HepG2 (cell line): ENCODE results near the gene ATXN7L3. TPM values are rescaled to one million over a fixed set of nuclear protein-coding genes. Genes with fewer than 3 reads are reported as not detected.

Experiments used
- AHR ChIP-seq: IDR thresholded peaks from 2 replicates; pipeline ENCODE4 v1.6.1; 2018; ENCODE audit warnings: missing genetic modification reagents, missing compliant biosample characterization
- BCL6 ChIP-seq: IDR thresholded peaks from 2 replicates; pipeline ENCODE4 v1.6.1; 2016; ENCODE audit warnings: missing genetic modification reagents, missing compliant biosample characterization
- CREM ChIP-seq, 2 experiments: sonication (generic) in 1 of 2; formaldehyde crosslinking in 1 of 2; IDR thresholded peaks; 2 replicates each; pipeline versions ENCODE4 v1.4.0 to v1.6.1; 2016 to 2020; ENCODE audit warnings: antibody characterized with exemption in 1 of 2, mild to moderate bottlenecking in 1 of 2, missing genetic modification reagents in 1 of 2
- ELF1 ChIP-seq: sonication (generic); formaldehyde crosslinking; IDR thresholded peaks from 2 replicates; pipeline ENCODE4 v1.4.0; 2020; ENCODE audit warnings: missing genetic modification reagents
- GABPB1 ChIP-seq: IDR thresholded peaks from 2 replicates; pipeline ENCODE4 v1.6.1; 2016; ENCODE audit warnings: mild to moderate bottlenecking, missing genetic modification reagents, moderate library complexity, missing compliant biosample characterization
- HCFC1 ChIP-seq: fragments of 150-350 bp; IDR thresholded peaks from 2 replicates; pipeline ENCODE4 v1.6.1; 2014; ENCODE audit warnings: low read depth, low read length
- HMG20A ChIP-seq: IDR thresholded peaks from 2 replicates; pipeline ENCODE4 v1.6.1; 2016; ENCODE audit warnings: borderline replicate concordance
- HNRNPLL ChIP-seq: fragments of 200-400 bp; formaldehyde crosslinking; IDR thresholded peaks from 2 replicates; pipeline ENCODE4 v1.6.1; 2017; ENCODE audit warnings: mild to moderate bottlenecking, low read depth, low read length; ENCODE audit not compliant: poor library complexity, severe bottlenecking
- IKZF4 ChIP-seq: sonication (generic); formaldehyde crosslinking; IDR thresholded peaks from 2 replicates; pipeline ENCODE4 v1.5.1; 2020; ENCODE audit warnings: borderline replicate concordance, mild to moderate bottlenecking, low read depth, missing genetic modification reagents; ENCODE audit errors: not compliant biosample characterization
- JUND ChIP-seq: sonication (generic); formaldehyde crosslinking; IDR thresholded peaks from 2 replicates; pipeline ENCODE4 v1.8.0; 2022; ENCODE audit warnings: mild to moderate bottlenecking, missing genetic modification reagents
- PPARG ChIP-seq: conservative IDR thresholded peaks from 2 replicates; pipeline ENCODE4 v1.6.1; 2016; ENCODE audit warnings: missing biosample characterization, missing genetic modification reagents
- SP4 ChIP-seq: sonication (generic); formaldehyde crosslinking; IDR thresholded peaks from 2 replicates; pipeline ENCODE4 v1.8.1; 2023; ENCODE audit warnings: mild to moderate bottlenecking, missing genetic modification reagents
- ZNF263 ChIP-seq: sonication (generic); formaldehyde crosslinking; IDR thresholded peaks from 2 replicates; pipeline ENCODE4 v1.4.0; 2020; ENCODE audit warnings: missing genetic modification reagents
- ZNF264 ChIP-seq: sonication (generic); formaldehyde crosslinking; IDR thresholded peaks from 2 replicates; pipeline ENCODE4 v1.4.0; 2020; ENCODE audit warnings: missing genetic modification reagents
- ZNF432 ChIP-seq: sonication (generic); formaldehyde crosslinking; IDR thresholded peaks from 2 replicates; pipeline ENCODE4 v1.5.0; 2020; ENCODE audit warnings: missing genetic modification reagents, mild to moderate bottlenecking, borderline replicate concordance
- ZNF629 ChIP-seq: sonication (generic); formaldehyde crosslinking; conservative IDR thresholded peaks from 2 replicates; pipeline ENCODE4 v1.5.0; 2020; ENCODE audit warnings: missing genetic modification reagents
- polyA plus RNA-seq, 8 experiments: library from polyadenylated mRNA; depleted of rRNA in 3 of 8; stranded (reverse) in 7 of 8; unstranded in 1 of 8; fragments of >200 nt; fragmentation: Illumina TruSeq in 4 of 8; extraction: Trizol in 4 of 8; gene quantifications; 2 replicates each; pipeline versions ENCODE4 v1.2.1 to v1.2.3, GENCODE V29; 2011 to 2016; ENCODE audit warnings: low read depth in 4 of 8, missing spikeins in 1 of 8, mixed read lengths in 1 of 8; ENCODE audit not compliant: insufficient read depth in 1 of 8
- total RNA-seq, 5 experiments: library from RNA; depleted of rRNA; stranded (reverse); fragments of >200 nt; fragmentation: Illumina TruSeq; extraction: Trizol; gene quantifications; 2 replicates each; pipeline ENCODE4 v1.2.3, GENCODE V29; 2016; ENCODE audit warnings: low read depth in 1 of 5
- TF ChIP-seq, protein P1 (sequence below): sonication (generic); formaldehyde crosslinking; conservative IDR thresholded peaks from 2 replicates; pipeline ENCODE4 v1.4.0; 2020; ENCODE audit warnings: mild to moderate bottlenecking, missing genetic modification reagents, moderate library complexity
- TF ChIP-seq, protein P2 (sequence below): sonication (generic); formaldehyde crosslinking; IDR thresholded peaks from 2 replicates; pipeline ENCODE4 v1.4.0; 2020; ENCODE audit warnings: missing genetic modification reagents, borderline replicate concordance
- TF ChIP-seq, protein P3 (sequence below): fragments of 450-650 bp; IDR thresholded peaks from 2 replicates; pipeline ENCODE4 v1.6.1; 2017
- TF ChIP-seq, protein P4 (sequence below): IDR thresholded peaks from 2 replicates; pipeline ENCODE4 v1.6.1; 2018; ENCODE audit warnings: missing genetic modification reagents

The ATXN7L3 gene
- total and polyA plus RNA-seq, 2 of the 13 experiments (the other 11 are each of a cell fraction or from before 2014, with no cell fraction given): 44.5 to 59.1 TPM

DNA sequence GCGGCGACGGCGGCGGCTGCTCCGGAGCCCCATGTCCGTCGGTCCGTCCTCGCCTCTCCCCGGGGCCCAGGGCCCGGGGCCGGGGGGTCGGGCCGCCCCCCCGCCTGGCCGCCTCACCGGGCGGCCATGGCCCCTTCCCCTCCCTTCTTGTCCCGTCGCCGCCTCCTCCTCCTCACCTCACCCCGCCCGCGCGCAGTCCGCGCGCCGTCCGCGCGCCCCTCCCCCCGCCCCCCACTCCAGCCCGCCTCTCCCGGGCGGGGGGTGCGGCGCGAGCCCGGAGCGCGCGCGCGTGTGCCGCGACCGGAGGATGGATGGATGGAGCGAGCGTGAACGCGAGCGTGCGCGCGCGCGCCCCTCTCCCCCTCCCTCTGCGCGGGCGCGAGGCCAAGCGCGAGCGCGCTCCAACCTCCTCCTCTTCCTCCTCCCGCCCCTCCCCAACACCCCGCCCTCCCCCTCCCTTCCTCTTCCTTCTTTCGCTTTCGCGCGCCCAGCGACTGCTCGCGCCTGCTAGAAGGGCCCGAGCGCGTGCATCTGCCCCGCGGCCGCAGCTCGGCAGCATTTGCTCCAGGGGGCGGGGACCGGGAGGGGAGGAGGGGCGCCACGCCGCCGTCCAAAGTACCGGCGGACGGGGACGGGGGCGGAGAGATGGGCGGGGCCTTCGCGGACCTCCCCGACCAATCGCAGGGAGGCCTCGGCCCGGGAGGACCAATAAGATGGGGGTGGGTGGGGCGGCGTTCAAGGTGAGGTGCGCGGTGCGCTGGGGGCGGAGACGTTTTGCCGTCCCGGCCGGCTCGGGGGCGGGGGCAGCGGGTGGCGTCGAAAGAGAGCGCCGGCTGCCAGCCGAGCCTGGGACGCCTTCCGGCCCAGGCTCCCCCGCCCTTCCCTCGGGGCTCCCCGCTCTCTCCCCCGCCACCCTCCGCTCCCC lies at the start of gene ATXN7L3 (continued):
- TF ChIP-seq, protein P1, sequence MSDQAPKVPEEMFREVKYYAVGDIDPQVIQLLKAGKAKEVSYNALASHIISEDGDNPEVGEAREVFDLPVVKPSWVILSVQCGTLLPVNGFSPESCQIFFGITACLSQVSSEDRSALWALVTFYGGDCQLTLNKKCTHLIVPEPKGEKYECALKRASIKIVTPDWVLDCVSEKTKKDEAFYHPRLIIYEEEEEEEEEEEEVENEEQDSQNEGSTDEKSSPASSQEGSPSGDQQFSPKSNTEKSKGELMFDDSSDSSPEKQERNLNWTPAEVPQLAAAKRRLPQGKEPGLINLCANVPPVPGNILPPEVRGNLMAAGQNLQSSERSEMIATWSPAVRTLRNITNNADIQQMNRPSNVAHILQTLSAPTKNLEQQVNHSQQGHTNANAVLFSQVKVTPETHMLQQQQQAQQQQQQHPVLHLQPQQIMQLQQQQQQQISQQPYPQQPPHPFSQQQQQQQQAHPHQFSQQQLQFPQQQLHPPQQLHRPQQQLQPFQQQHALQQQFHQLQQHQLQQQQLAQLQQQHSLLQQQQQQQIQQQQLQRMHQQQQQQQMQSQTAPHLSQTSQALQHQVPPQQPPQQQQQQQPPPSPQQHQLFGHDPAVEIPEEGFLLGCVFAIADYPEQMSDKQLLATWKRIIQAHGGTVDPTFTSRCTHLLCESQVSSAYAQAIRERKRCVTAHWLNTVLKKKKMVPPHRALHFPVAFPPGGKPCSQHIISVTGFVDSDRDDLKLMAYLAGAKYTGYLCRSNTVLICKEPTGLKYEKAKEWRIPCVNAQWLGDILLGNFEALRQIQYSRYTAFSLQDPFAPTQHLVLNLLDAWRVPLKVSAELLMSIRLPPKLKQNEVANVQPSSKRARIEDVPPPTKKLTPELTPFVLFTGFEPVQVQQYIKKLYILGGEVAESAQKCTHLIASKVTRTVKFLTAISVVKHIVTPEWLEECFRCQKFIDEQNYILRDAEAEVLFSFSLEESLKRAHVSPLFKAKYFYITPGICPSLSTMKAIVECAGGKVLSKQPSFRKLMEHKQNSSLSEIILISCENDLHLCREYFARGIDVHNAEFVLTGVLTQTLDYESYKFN (CRISPR knock-in tag): peak; percentile 54; the same call in 1 of the 2 replicates
- TF ChIP-seq SP4 (CRISPR knock-in tag) (peak; percentile 97), HCFC1 (peak; percentile 33; the same call in 1 of the 2 replicates), BCL6 (CRISPR knock-in tag) (0 out of 2 replicates have a peak, but pooled peaks have one; percentile 6), ZNF263 (CRISPR knock-in tag) (peak; percentile 43; the same call in 1 of the 2 replicates), ZNF264 (CRISPR knock-in tag) (0 out of 2 replicates have a peak, but pooled peaks have one; percentile 20), AHR (CRISPR knock-in tag) (peak; percentile 31; the same call in 1 of the 2 replicates), HMG20A (CRISPR knock-in tag) (no peak), HNRNPLL (peak; percentile 90), IKZF4 (CRISPR knock-in tag) (no peak), GABPB1 (peak; percentile 93), ELF1 (peak; percentile 36; the same call in 1 of the 2 replicates), ZNF432 (no peak), CREM (IDR thresholded peaks at IDR 0.05) (peak; percentile 71; the same call in 1 of the 2 replicates), CREM (CRISPR knock-in tag; IDR thresholded peaks at IDR 0.05) (no peak), PPARG (peak; percentile 31; the same call in 1 of the 2 replicates), JUND (CRISPR knock-in tag) (no peak), ZNF629 (CRISPR knock-in tag) (0 out of 2 replicates have a peak, but pooled peaks have one; percentile 2)
- TF ChIP-seq, protein P2, sequence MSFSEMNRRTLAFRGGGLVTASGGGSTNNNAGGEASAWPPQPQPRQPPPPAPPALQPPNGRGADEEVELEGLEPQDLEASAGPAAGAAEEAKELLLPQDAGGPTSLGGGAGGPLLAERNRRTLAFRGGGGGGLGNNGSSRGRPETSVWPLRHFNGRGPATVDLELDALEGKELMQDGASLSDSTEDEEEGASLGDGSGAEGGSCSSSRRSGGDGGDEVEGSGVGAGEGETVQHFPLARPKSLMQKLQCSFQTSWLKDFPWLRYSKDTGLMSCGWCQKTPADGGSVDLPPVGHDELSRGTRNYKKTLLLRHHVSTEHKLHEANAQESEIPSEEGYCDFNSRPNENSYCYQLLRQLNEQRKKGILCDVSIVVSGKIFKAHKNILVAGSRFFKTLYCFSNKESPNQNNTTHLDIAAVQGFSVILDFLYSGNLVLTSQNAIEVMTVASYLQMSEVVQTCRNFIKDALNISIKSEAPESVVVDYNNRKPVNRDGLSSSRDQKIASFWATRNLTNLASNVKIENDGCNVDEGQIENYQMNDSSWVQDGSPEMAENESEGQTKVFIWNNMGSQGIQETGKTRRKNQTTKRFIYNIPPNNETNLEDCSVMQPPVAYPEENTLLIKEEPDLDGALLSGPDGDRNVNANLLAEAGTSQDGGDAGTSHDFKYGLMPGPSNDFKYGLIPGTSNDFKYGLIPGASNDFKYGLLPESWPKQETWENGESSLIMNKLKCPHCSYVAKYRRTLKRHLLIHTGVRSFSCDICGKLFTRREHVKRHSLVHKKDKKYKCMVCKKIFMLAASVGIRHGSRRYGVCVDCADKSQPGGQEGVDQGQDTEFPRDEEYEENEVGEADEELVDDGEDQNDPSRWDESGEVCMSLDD (CRISPR knock-in tag): peak; percentile 61; the same call in 1 of the 2 replicates
- TF ChIP-seq, protein P3, sequence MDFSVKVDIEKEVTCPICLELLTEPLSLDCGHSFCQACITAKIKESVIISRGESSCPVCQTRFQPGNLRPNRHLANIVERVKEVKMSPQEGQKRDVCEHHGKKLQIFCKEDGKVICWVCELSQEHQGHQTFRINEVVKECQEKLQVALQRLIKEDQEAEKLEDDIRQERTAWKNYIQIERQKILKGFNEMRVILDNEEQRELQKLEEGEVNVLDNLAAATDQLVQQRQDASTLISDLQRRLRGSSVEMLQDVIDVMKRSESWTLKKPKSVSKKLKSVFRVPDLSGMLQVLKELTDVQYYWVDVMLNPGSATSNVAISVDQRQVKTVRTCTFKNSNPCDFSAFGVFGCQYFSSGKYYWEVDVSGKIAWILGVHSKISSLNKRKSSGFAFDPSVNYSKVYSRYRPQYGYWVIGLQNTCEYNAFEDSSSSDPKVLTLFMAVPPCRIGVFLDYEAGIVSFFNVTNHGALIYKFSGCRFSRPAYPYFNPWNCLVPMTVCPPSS: no peak
- TF ChIP-seq, protein P4, sequence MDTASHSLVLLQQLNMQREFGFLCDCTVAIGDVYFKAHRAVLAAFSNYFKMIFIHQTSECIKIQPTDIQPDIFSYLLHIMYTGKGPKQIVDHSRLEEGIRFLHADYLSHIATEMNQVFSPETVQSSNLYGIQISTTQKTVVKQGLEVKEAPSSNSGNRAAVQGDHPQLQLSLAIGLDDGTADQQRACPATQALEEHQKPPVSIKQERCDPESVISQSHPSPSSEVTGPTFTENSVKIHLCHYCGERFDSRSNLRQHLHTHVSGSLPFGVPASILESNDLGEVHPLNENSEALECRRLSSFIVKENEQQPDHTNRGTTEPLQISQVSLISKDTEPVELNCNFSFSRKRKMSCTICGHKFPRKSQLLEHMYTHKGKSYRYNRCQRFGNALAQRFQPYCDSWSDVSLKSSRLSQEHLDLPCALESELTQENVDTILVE (CRISPR knock-in tag): peak; percentile 99
